ENCODE results near the gene TGM2. TPM values are rescaled to one million over a fixed set of nuclear protein-coding genes. Genes with fewer than 3 reads are reported as not detected.

TGM2 gene
- total RNA-seq, 1 donor from 2014 or later, result 362 TPM

DNA sequence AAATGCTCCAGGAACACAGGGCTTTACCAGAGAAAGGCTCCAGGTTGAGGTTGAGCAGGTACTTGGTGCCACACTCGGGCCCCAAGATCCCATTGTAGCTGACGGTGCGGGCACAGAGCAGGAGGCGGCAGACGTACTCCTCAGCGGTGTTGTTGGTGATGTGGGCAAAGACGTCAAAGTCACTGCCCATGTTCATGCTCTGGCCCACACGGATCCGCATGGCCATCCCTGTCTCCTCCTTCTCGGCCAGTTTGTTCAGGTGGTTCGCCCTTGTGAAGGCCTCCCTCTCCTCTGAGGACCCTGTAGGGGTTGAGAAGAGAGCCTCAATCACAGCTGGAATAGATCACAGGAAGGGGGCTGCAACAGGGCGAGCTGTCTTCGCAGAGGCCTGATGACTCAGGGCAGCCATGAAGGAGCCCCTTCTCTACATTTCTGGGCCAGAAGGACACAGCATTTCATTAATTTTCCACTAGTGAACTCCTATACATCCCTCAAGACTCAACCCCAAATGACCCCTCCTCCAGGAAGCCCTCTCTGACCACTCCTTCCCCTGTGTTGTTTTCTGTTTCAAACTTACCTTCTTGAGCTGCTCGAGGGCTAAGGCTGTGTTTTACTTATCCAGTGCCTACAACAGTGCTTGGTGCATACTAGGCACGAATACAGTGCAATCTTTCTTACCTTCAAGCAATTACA is 26.8 kb downstream of the TGM2 start:
- ATAC-seq (no peak), DNase-seq (peak; percentile 29)
- no peak overlapping the region for H3K27ac ChIP-seq
- intact Hi-C loops (cut with DNase I), result no loop called here
- peaks cover 86% of the 10 kb centered on the region for H3K36me3 ChIP-seq
- no peaks in the 10 kb centered on the region for H3K9me3 ChIP-seq
- no peak overlapping the region for H3K4me3 ChIP-seq
- no peak for TF ChIP-seq CTCF (IDR thresholded peaks at IDR 0.05)
- H3K4me1 ChIP-seq, result peaks cover 56% of the 10 kb centered on the region
- H3K27me3 ChIP-seq (ENCODE audit: low read depth), result no peaks in the 10 kb centered on the region

DNA sequence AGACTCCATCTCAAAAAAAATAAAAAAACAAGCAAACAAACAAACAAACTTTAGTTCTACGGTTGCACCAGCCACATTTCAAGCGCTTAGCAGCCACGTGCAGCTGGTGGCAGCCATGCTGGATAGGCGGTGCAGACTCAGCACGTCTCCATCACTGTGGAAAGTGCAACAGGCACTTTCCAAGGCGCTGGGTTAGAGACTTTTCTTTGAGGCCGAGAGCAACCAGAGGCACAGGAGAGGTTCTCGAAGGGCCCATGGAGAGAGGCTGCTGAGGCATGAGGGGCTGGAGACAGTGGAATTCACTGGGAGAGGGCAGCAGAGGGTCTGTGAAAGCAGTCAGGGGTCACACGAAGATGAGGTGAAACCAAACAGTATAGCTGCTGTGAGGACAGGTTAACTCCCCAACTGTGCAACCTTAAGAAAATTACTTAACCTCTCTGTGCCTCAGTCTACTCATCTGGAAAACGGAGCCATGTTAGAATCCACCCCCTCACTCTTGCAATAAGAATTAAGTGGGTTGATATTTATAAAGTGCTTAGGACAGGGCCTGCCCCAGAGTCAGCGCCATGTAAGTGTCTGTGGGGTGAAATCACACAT is 27.5 kb downstream of the TGM2 start:
- intact Hi-C loops (cut with DNase I), result no loop called here
- Histone ChIP-seq H3K4me3 (no peak overlapping the region), H3K27ac (no peak overlapping the region), H3K9me3 (no peaks in the 10 kb centered on the region), H3K36me3 (peaks cover 86% of the 10 kb centered on the region), H3K4me1 (peaks cover 49% of the 10 kb centered on the region), H3K27me3 (ENCODE audit: low read depth) (no peaks in the 10 kb centered on the region)
- TF ChIP-seq CTCF (IDR thresholded peaks at IDR 0.05), result no peak
- DNase-seq (peak; percentile 10), ATAC-seq (no peak)

GRCh38 chr20:38136421-38137245 is 28.4 kb downstream of the TGM2 start:
- peak; percentile 36 for DNase-seq
- Histone ChIP-seq H3K27me3 (ENCODE audit: low read depth) (no peaks in the 10 kb centered on the region), H3K9me3 (no peaks in the 10 kb centered on the region), H3K4me3 (no peak overlapping the region), H3K27ac (peak overlapping the region; percentile 46), H3K4me1 (peaks cover 49% of the 10 kb centered on the region), H3K36me3 (peaks cover 86% of the 10 kb centered on the region)
- TF ChIP-seq CTCF (IDR thresholded peaks at IDR 0.05), result no peak
- ATAC-seq, result no peak
- intact Hi-C loops (cut with DNase I), result no loop called here

- Histone ChIP-seq H3K9me3 (no peaks in the 10 kb centered on the region), H3K4me3 (no peak overlapping the region), H3K36me3 (peaks cover 87% of the 10 kb centered on the region), H3K27me3 (ENCODE audit: low read depth) (no peaks in the 10 kb centered on the region), H3K27ac (peak overlapping the region; percentile 46), H3K4me1 (peaks cover 42% of the 10 kb centered on the region)
- TF ChIP-seq CTCF (IDR thresholded peaks at IDR 0.05), result no peak
- intact Hi-C loops (cut with DNase I), result no loop called here
- peak in 1 of 2 donors; percentile 4 for ATAC-seq
- DNase-seq, result peak; percentile 40
Observed at GRCh38 chr20:38135651-38136420, 29.2 kb downstream of the TGM2 start.

DNA sequence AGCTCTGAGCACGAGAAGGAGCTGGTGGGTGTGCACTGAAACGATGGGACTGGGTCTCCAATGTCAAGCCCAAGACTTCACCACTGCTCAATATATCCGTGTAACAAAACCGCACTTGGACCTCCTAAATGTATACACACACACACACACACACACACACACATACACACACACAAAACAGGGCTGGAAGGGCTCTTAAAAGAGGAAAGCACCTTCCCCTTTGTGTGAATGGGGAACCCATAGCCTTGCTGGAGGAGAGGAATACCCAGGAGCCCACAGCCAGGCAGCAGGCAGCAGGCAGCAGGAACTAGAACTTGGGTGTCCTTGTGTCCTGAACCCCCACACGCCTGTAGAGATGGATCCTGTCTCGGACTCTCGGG is 29.8 kb downstream of the TGM2 start:
- intact Hi-C loops (cut with DNase I), result no loop called here
- H3K36me3 ChIP-seq, result peaks cover 88% of the 10 kb centered on the region
- no peak for DNase-seq
- H3K4me1 ChIP-seq, result peaks cover 37% of the 10 kb centered on the region
- H3K27me3 ChIP-seq (ENCODE audit: low read depth), result no peaks in the 10 kb centered on the region
- peak overlapping the region; percentile 73 for H3K27ac ChIP-seq
- H3K4me3 ChIP-seq, result no peak overlapping the region
- TF ChIP-seq CTCF (IDR thresholded peaks at IDR 0.05), result no peak
- no peak for ATAC-seq
- no peaks in the 10 kb centered on the region for H3K9me3 ChIP-seq

Measured in lower lobe of right lung (tissue), 2 donors.